GM19463 (cell line): ENCODE data around the gene SH2B3.
"Not testable (repeated sequence)": the region's sequence is repeated elsewhere in the genome, so short reads cannot be mapped to it uniquely, and the experiment has no call there.

Source experiments
- ATAC-seq: cut with Tn5 transposase; IDR thresholded peaks from one replicate; pipeline ENCODE4 v1.9.1; 2021; ENCODE audit warnings: mild to moderate bottlenecking, moderate library complexity; ENCODE audit not compliant: unreplicated experiment

The SH2B3 gene

GRCh38 chr12:111455448-111456320 is 50.0 kb downstream of the SH2B3 start:
- no peak for ATAC-seq

GRCh38 chr12:111457071-111457470 is 51.3 kb downstream of the SH2B3 start:
- ATAC-seq, result no peak

- no peak for ATAC-seq
Measured at GRCh38 chr12:111457577-111457976, 51.9 kb downstream of the SH2B3 start.

GRCh38 chr12:111458546-111459172 is 52.9 kb downstream of the SH2B3 start:
- ATAC-seq, result no peak

- not testable (repeated sequence) for ATAC-seq
Measured at GRCh38 chr12:111460111-111460510, 54.4 kb downstream of the SH2B3 start.

- no peak for ATAC-seq
Measured at GRCh38 chr12:111462210-111462769, 56.6 kb downstream of the SH2B3 start.

GRCh38 chr12:111467092-111467856 is 61.6 kb downstream of the SH2B3 start:
- ATAC-seq, result no peak

- no peak for ATAC-seq
Measured at GRCh38 chr12:111467857-111468241, 62.1 kb downstream of the SH2B3 start.

- ATAC-seq, result no peak
Measured at GRCh38 chr12:111469401-111469800, 63.7 kb downstream of the SH2B3 start.

GRCh38 chr12:111471236-111471635 is 65.5 kb downstream of the SH2B3 start:
- ATAC-seq, result no peak

- no peak for ATAC-seq
Measured at GRCh38 chr12:111482462-111482861, 76.7 kb downstream of the SH2B3 start.

- ATAC-seq, result no peak
Measured at GRCh38 chr12:111488271-111488670, 82.5 kb downstream of the SH2B3 start.

GRCh38 chr12:111488798-111489197 is 83.1 kb downstream of the SH2B3 start:
- no peak for ATAC-seq

GRCh38 chr12:111492979-111493378 is 87.3 kb downstream of the SH2B3 start:
- not testable (repeated sequence) for ATAC-seq

- no peak for ATAC-seq
Measured at GRCh38 chr12:111494676-111495075, 89.0 kb downstream of the SH2B3 start.
